ENCODE measurements around the gene SDHAF3.
"Not testable (repeated sequence)": the region's sequence is repeated elsewhere in the genome, so short reads cannot be mapped to it uniquely, and the experiment has no call there.

SDHAF3 gene

GRCh38 chr7:97130417-97131139, 13.1 kb downstream of the SDHAF3 start:
- no peaks in the 10 kb centered on the region for H3K27me3 ChIP-seq (ENCODE audit: control insufficient read depth, insufficient read depth, low read length)
- H3K4me1 ChIP-seq (ENCODE audit: control insufficient read depth, insufficient read depth, low read length): no peaks in the 10 kb centered on the region
- no peaks in the 10 kb centered on the region for H3K36me3 ChIP-seq (ENCODE audit: control insufficient read depth, insufficient read depth, low read length)
- no peak overlapping the region for H3K9ac ChIP-seq (ENCODE audit: low read length)
- H3K9me3 ChIP-seq (ENCODE audit: control insufficient read depth, low read length): no peaks in the 10 kb centered on the region
- H3K4me3 ChIP-seq (ENCODE audit: low read length): no peak overlapping the region

GRCh38 chr7:97133159-97133558, 15.7 kb downstream of the SDHAF3 start:
- H3K27me3 ChIP-seq (ENCODE audit: control insufficient read depth, insufficient read depth, low read length): no peaks in the 10 kb centered on the region
- H3K4me1 ChIP-seq (ENCODE audit: control insufficient read depth, insufficient read depth, low read length): no peaks in the 10 kb centered on the region
- H3K9me3 ChIP-seq (ENCODE audit: control insufficient read depth, low read length): no peaks in the 10 kb centered on the region
- no peaks in the 10 kb centered on the region for H3K36me3 ChIP-seq (ENCODE audit: control insufficient read depth, insufficient read depth, low read length)
- no peak overlapping the region for H3K4me3 ChIP-seq (ENCODE audit: low read length)
- H3K9ac ChIP-seq (ENCODE audit: low read length): no peak overlapping the region

- Histone ChIP-seq H3K9ac (ENCODE audit: low read length) (no peak overlapping the region), H3K9me3 (ENCODE audit: control insufficient read depth, low read length) (no peaks in the 10 kb centered on the region), H3K27me3 (ENCODE audit: control insufficient read depth, insufficient read depth, low read length) (no peaks in the 10 kb centered on the region), H3K36me3 (ENCODE audit: control insufficient read depth, insufficient read depth, low read length) (no peaks in the 10 kb centered on the region), H3K4me3 (ENCODE audit: low read length) (no peak overlapping the region), H3K4me1 (ENCODE audit: control insufficient read depth, insufficient read depth, low read length) (no peaks in the 10 kb centered on the region)
Observed at GRCh38 chr7:97138830-97139229, 21.3 kb downstream of the SDHAF3 start.

- Histone ChIP-seq H3K9ac (ENCODE audit: low read length) (no peak overlapping the region), H3K4me1 (ENCODE audit: control insufficient read depth, insufficient read depth, low read length) (no peaks in the 10 kb centered on the region), H3K36me3 (ENCODE audit: control insufficient read depth, insufficient read depth, low read length) (no peaks in the 10 kb centered on the region), H3K27me3 (ENCODE audit: control insufficient read depth, insufficient read depth, low read length) (no peaks in the 10 kb centered on the region), H3K9me3 (ENCODE audit: control insufficient read depth, low read length) (no peaks in the 10 kb centered on the region), H3K4me3 (ENCODE audit: low read length) (no peak overlapping the region)
Observed at GRCh38 chr7:97145068-97145467, 27.6 kb downstream of the SDHAF3 start.

- Histone ChIP-seq H3K9me3 (ENCODE audit: control insufficient read depth, low read length) (no peaks in the 10 kb centered on the region), H3K4me1 (ENCODE audit: control insufficient read depth, insufficient read depth, low read length) (no peaks in the 10 kb centered on the region), H3K36me3 (ENCODE audit: control insufficient read depth, insufficient read depth, low read length) (no peaks in the 10 kb centered on the region), H3K27me3 (ENCODE audit: control insufficient read depth, insufficient read depth, low read length) (no peaks in the 10 kb centered on the region), H3K9ac (ENCODE audit: low read length) (no peak overlapping the region), H3K4me3 (ENCODE audit: low read length) (no peak overlapping the region)
Observed at GRCh38 chr7:97149843-97150242, 32.3 kb downstream of the SDHAF3 start.

- Histone ChIP-seq H3K27me3 (ENCODE audit: control insufficient read depth, insufficient read depth, low read length) (no peaks in the 10 kb centered on the region), H3K36me3 (ENCODE audit: control insufficient read depth, insufficient read depth, low read length) (no peaks in the 10 kb centered on the region), H3K4me3 (ENCODE audit: low read length) (no peak overlapping the region), H3K4me1 (ENCODE audit: control insufficient read depth, insufficient read depth, low read length) (no peaks in the 10 kb centered on the region), H3K9ac (ENCODE audit: low read length) (no peak overlapping the region), H3K9me3 (ENCODE audit: control insufficient read depth, low read length) (no peaks in the 10 kb centered on the region)
Observed at GRCh38 chr7:97155897-97156418, 38.5 kb downstream of the SDHAF3 start.

GRCh38 chr7:97159984-97160383, 42.5 kb downstream of the SDHAF3 start:
- not testable (repeated sequence) for H3K4me3 ChIP-seq (ENCODE audit: low read length); H3K27me3 ChIP-seq (ENCODE audit: control insufficient read depth, insufficient read depth, low read length); H3K36me3 ChIP-seq (ENCODE audit: control insufficient read depth, insufficient read depth, low read length); H3K4me1 ChIP-seq (ENCODE audit: control insufficient read depth, insufficient read depth, low read length); H3K9ac ChIP-seq (ENCODE audit: low read length); H3K9me3 ChIP-seq (ENCODE audit: control insufficient read depth, low read length)

GRCh38 chr7:97161609-97162008, 44.1 kb downstream of the SDHAF3 start:
- not testable (repeated sequence) for H3K4me3 ChIP-seq (ENCODE audit: low read length); H3K27me3 ChIP-seq (ENCODE audit: control insufficient read depth, insufficient read depth, low read length); H3K36me3 ChIP-seq (ENCODE audit: control insufficient read depth, insufficient read depth, low read length); H3K9me3 ChIP-seq (ENCODE audit: control insufficient read depth, low read length); H3K4me1 ChIP-seq (ENCODE audit: control insufficient read depth, insufficient read depth, low read length); H3K9ac ChIP-seq (ENCODE audit: low read length)

- Histone ChIP-seq H3K36me3 (ENCODE audit: control insufficient read depth, insufficient read depth, low read length) (no peaks in the 10 kb centered on the region), H3K27me3 (ENCODE audit: control insufficient read depth, insufficient read depth, low read length) (no peaks in the 10 kb centered on the region), H3K9ac (ENCODE audit: low read length) (no peak overlapping the region), H3K9me3 (ENCODE audit: control insufficient read depth, low read length) (no peaks in the 10 kb centered on the region), H3K4me1 (ENCODE audit: control insufficient read depth, insufficient read depth, low read length) (no peaks in the 10 kb centered on the region), H3K4me3 (ENCODE audit: low read length) (no peak overlapping the region)
Observed at GRCh38 chr7:97166308-97166707, 48.8 kb downstream of the SDHAF3 start.

- H3K36me3 ChIP-seq (ENCODE audit: control insufficient read depth, insufficient read depth, low read length): no peaks in the 10 kb centered on the region
- no peak overlapping the region for H3K9ac ChIP-seq (ENCODE audit: low read length)
- no peaks in the 10 kb centered on the region for H3K9me3 ChIP-seq (ENCODE audit: control insufficient read depth, low read length)
- no peaks in the 10 kb centered on the region for H3K4me1 ChIP-seq (ENCODE audit: control insufficient read depth, insufficient read depth, low read length)
- H3K4me3 ChIP-seq (ENCODE audit: low read length): no peak overlapping the region
- H3K27me3 ChIP-seq (ENCODE audit: control insufficient read depth, insufficient read depth, low read length): no peaks in the 10 kb centered on the region
Observed at GRCh38 chr7:97167176-97167575, 49.7 kb downstream of the SDHAF3 start.

- Histone ChIP-seq H3K9ac (ENCODE audit: low read length) (no peak overlapping the region), H3K4me3 (ENCODE audit: low read length) (no peak overlapping the region), H3K4me1 (ENCODE audit: control insufficient read depth, insufficient read depth, low read length) (no peaks in the 10 kb centered on the region), H3K27me3 (ENCODE audit: control insufficient read depth, insufficient read depth, low read length) (no peaks in the 10 kb centered on the region), H3K36me3 (ENCODE audit: control insufficient read depth, insufficient read depth, low read length) (no peaks in the 10 kb centered on the region), H3K9me3 (ENCODE audit: control insufficient read depth, low read length) (no peaks in the 10 kb centered on the region)
Observed at GRCh38 chr7:97167749-97168148, 50.3 kb downstream of the SDHAF3 start.

- H3K27me3 ChIP-seq (ENCODE audit: control insufficient read depth, insufficient read depth, low read length): no peaks in the 10 kb centered on the region
- H3K36me3 ChIP-seq (ENCODE audit: control insufficient read depth, insufficient read depth, low read length): no peaks in the 10 kb centered on the region
- H3K4me3 ChIP-seq (ENCODE audit: low read length): no peak overlapping the region
- H3K4me1 ChIP-seq (ENCODE audit: control insufficient read depth, insufficient read depth, low read length): no peaks in the 10 kb centered on the region
- H3K9ac ChIP-seq (ENCODE audit: low read length): no peak overlapping the region
- H3K9me3 ChIP-seq (ENCODE audit: control insufficient read depth, low read length): no peaks in the 10 kb centered on the region
Observed at GRCh38 chr7:97174303-97174702, 56.8 kb downstream of the SDHAF3 start.

Measured in mucosa of stomach (tissue), 1 donor.